GM23248 (cell line): ENCODE results near the gene PSMD13. TPM values are rescaled to one million over a fixed set of nuclear protein-coding genes. Genes with fewer than 3 reads are reported as not detected.

ENCODE experiments used
- DNase-seq: peaks from one replicate; pipeline ENCODE4 v3.0.0-alpha.2; 2015
- H2AFZ ChIP-seq: fragments of 200-600 bp; sonication (generic); 2 replicates; pipeline ENCODE4 v1.6.1; 2016; ENCODE audit warnings: antibody characterized with exemption
- H3F3A ChIP-seq: fragments of 200-600 bp; sonication (generic); 2 replicates; pipeline ENCODE4 v1.6.1; 2016; ENCODE audit warnings: mild to moderate bottlenecking, antibody characterized with exemption, mixed run types; ENCODE audit not compliant: insufficient read depth
- H3K27ac ChIP-seq: fragments of 200-600 bp; sonication (generic); 2 replicates; pipeline ENCODE4 v1.5.1; 2016; ENCODE audit warnings: mild to moderate bottlenecking
- H3K27me3 ChIP-seq: fragments of 200-600 bp; sonication (generic); replicated peaks from 2 replicates; pipeline ENCODE4 v1.6.1; 2016; ENCODE audit warnings: mild to moderate bottlenecking; ENCODE audit not compliant: insufficient read depth
- H3K36me3 ChIP-seq: fragments of 200-600 bp; sonication (generic); 2 replicates; pipeline ENCODE4 v1.6.1; 2016; ENCODE audit warnings: low read depth, mild to moderate bottlenecking
- H3K4me1 ChIP-seq: fragments of 200-600 bp; sonication (generic); 2 replicates; pipeline ENCODE4 v1.6.1; 2016; ENCODE audit warnings: mild to moderate bottlenecking; ENCODE audit not compliant: insufficient read depth
- H3K4me2 ChIP-seq: fragments of 200-600 bp; sonication (generic); one replicate; pipeline ENCODE4 v1.6.1; 2016; ENCODE audit warnings: mild to moderate bottlenecking; ENCODE audit not compliant: unreplicated experiment
- H3K4me3 ChIP-seq: fragments of 200-600 bp; sonication (generic); 2 replicates; pipeline ENCODE4 v1.5.1; 2016; ENCODE audit warnings: mild to moderate bottlenecking
- H3K79me2 ChIP-seq: fragments of 200-600 bp; sonication (generic); 2 replicates; pipeline ENCODE4 v1.6.1; 2016; ENCODE audit warnings: mild to moderate bottlenecking; ENCODE audit not compliant: insufficient read depth
- H3K9ac ChIP-seq: fragments of 200-600 bp; sonication (generic); 2 replicates; pipeline ENCODE4 v1.6.1; 2016; ENCODE audit warnings: mild to moderate bottlenecking
- H3K9me2 ChIP-seq: fragments of 200-600 bp; sonication (generic); 2 replicates; pipeline ENCODE4 v1.6.1; 2016; ENCODE audit warnings: mixed run types, mild to moderate bottlenecking, moderate library complexity; ENCODE audit not compliant: insufficient read depth
- H3K9me3 ChIP-seq: fragments of 200-600 bp; sonication (generic); one replicate; pipeline ENCODE4 v1.6.1; 2017; ENCODE audit warnings: low read depth
- H4K20me1 ChIP-seq: fragments of 200-600 bp; sonication (generic); 2 replicates; pipeline ENCODE4 v1.6.0; 2016; ENCODE audit not compliant: insufficient read depth
- EZH2 ChIP-seq: fragments of 200-600 bp; sonication (generic); IDR thresholded peaks from 2 replicates; pipeline ENCODE4 v1.6.1; 2018; ENCODE audit warnings: antibody characterized with exemption, mild to moderate bottlenecking; ENCODE audit not compliant: insufficient read depth, poor library complexity, severe bottlenecking
- EZH2phosphoT487 ChIP-seq: fragments of 200-600 bp; sonication (generic); IDR thresholded peaks from 2 replicates; pipeline ENCODE4 v1.6.1; 2018; ENCODE audit warnings: antibody characterized with exemption, moderate library complexity, mild to moderate bottlenecking, low read depth; ENCODE audit not compliant: insufficient read depth
- WGBS, 2 experiments: methylation state at CpG; one replicate each; pipeline ENCODE4 v1.1.6; 2015 to 2017; ENCODE audit warnings: low lambda C conversion rate in 2 of 2, low coverage in 1 of 2; ENCODE audit errors: missing lambda C conversion rate in 2 of 2; 5-methylcytosine and 5-hydroxymethylcytosine counted together
- in situ Hi-C: fragments of 300-500 bp; cut with MboI; formaldehyde crosslinking; loops from 2 replicates; pipeline ENCODE4 v1.15.0; 2020
- polyA plus RNA-seq: library from polyadenylated mRNA; unstranded; fragments of >200 nt; fragmentation: Nextera tagmentation; extraction: Ambion mirVana; gene quantifications from 2 replicates; pipeline ENCODE4 v1.2.1, GENCODE V29; 2016
- total RNA-seq: library from RNA; depleted of rRNA; stranded (reverse); fragments of >200 nt; shearing (Covaris generic); gene quantifications from 2 replicates; pipeline ENCODE4 v1.2.3, GENCODE V29; 2014

The PSMD13 gene
- total and polyA plus RNA-seq, 2 experiments from 2014 or later = 145 to 188 TPM

GRCh38 chr11:240315-240714, 3.5 kb downstream of the PSMD13 start:
- H3K9me2 ChIP-seq = no peaks in the 10 kb centered on the region
- H3K27me3 ChIP-seq = no peaks in the 10 kb centered on the region
- H3K4me3 ChIP-seq = no peak overlapping the region
- no peak overlapping the region for H3K4me2 ChIP-seq
- H3K27ac ChIP-seq = no peak overlapping the region
- H3K9me3 ChIP-seq = no peaks in the 10 kb centered on the region
- TF ChIP-seq EZH2phosphoT487 = no peak
- no peak for TF ChIP-seq EZH2
- peaks cover 12% of the 10 kb centered on the region; the same call in 1 of the 2 replicates for H3K4me1 ChIP-seq
- peaks cover 85% of the 10 kb centered on the region for H3K79me2 ChIP-seq
- 93 to 94% methylated on average over 1 of the region's 1 CpG for WGBS, 2 experiments
- H4K20me1 ChIP-seq = no peaks in the 10 kb centered on the region
- H2AFZ ChIP-seq = no peak overlapping the region
- no peak overlapping the region for H3K9ac ChIP-seq
- peaks cover 37% of the 10 kb centered on the region for H3K36me3 ChIP-seq
- in situ Hi-C loops = no loop called here
- H3F3A ChIP-seq = peaks cover 5% of the 10 kb centered on the region; the same call in 1 of the 2 replicates
- DNase-seq = no peak

- 87 to 89% methylated on average over 5 of the region's 5 CpGs for WGBS, 2 experiments
- no peak overlapping the region for H3K4me3 ChIP-seq
- in situ Hi-C loops = no loop called here
Observed at GRCh38 chr11:241634-242033, 4.9 kb downstream of the PSMD13 start.

DNA sequence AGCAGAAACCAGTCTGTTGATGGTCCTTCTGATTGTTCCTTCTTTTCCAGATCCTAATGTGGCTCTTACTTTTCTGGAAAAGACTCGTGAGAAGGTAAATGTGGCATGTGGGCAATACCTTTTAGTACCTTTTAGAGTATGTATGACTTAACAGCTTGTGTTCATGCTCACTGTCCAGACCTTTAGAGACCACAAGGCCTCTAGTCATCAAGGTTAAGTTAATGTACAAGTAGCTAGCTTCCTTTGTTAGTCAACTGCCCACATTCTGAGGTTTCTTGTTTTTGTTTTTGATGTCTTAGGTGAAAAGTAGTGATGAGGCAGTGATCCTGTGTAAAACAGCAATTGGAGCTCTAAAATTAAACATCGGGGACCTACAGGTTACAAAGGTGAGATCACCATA, 7.6 kb downstream of the PSMD13 start:
- Histone ChIP-seq H3F3A (0 out of 2 replicates have a peak, but pooled peaks cover 4% of the 10 kb centered on the region), H3K4me2 (no peak overlapping the region), H3K36me3 (peaks cover 71% of the 10 kb centered on the region), H3K9me3 (no peaks in the 10 kb centered on the region), H2AFZ (no peak overlapping the region), H3K4me3 (no peak overlapping the region), H3K9ac (no peak overlapping the region), H3K27ac (no peak overlapping the region), H3K4me1 (no peaks in the 10 kb centered on the region), H3K79me2 (peaks cover 67% of the 10 kb centered on the region), H3K9me2 (no peaks in the 10 kb centered on the region), H4K20me1 (no peaks in the 10 kb centered on the region), H3K27me3 (no peaks in the 10 kb centered on the region)
- in situ Hi-C loops = no loop called here
- TF ChIP-seq EZH2phosphoT487 (no peak), EZH2 (no peak)
- DNase-seq = no peak
- WGBS, 2 experiments = 96 to 97% methylated on average over 2 of the region's 2 CpGs

More at GRCh38 chr11:241634-242033, 4.9 kb downstream of the PSMD13 start:
- Histone ChIP-seq H3K4me2 (no peak overlapping the region), H3K27me3 (no peaks in the 10 kb centered on the region), H3K9ac (0 out of 2 replicates have a peak overlapping the region, but pooled peaks have one; percentile 5), H4K20me1 (no peaks in the 10 kb centered on the region), H3K4me1 (peaks cover 12% of the 10 kb centered on the region; the same call in 1 of the 2 replicates), H3F3A (0 out of 2 replicates have a peak, but pooled peaks cover 1% of the 10 kb centered on the region), H3K27ac (no peak overlapping the region), H3K9me3 (no peaks in the 10 kb centered on the region), H3K36me3 (peaks cover 50% of the 10 kb centered on the region), H3K79me2 (peaks cover 86% of the 10 kb centered on the region), H2AFZ (no peak overlapping the region), H3K9me2 (no peaks in the 10 kb centered on the region)
- no peak for DNase-seq
- TF ChIP-seq EZH2 (no peak), EZH2phosphoT487 (no peak)

- WGBS, 2 experiments = 62 to 63% methylated on average over 8 of the region's 8 CpGs
- TF ChIP-seq EZH2phosphoT487 (no peak), EZH2 (no peak)
- Histone ChIP-seq H3K9me2 (no peaks in the 10 kb centered on the region), H3K4me2 (no peak overlapping the region), H3K79me2 (peaks cover 25% of the 10 kb centered on the region), H3K27me3 (no peaks in the 10 kb centered on the region), H3F3A (0 out of 2 replicates have a peak, but pooled peaks cover 6% of the 10 kb centered on the region), H3K9me3 (no peaks in the 10 kb centered on the region), H3K36me3 (peaks cover 58% of the 10 kb centered on the region), H3K27ac (no peak overlapping the region), H3K9ac (no peak overlapping the region), H2AFZ (no peak overlapping the region), H4K20me1 (no peaks in the 10 kb centered on the region), H3K4me3 (no peak overlapping the region), H3K4me1 (no peaks in the 10 kb centered on the region)
- in situ Hi-C loops = no loop called here
- DNase-seq = no peak
Observed at GRCh38 chr11:249062-249461, 12.3 kb downstream of the PSMD13 start.
